Endothelial cell of umbilical vein (primary cell): ENCODE measurements around the gene KRTAP29-1. TPM values are rescaled to one million over a fixed set of nuclear protein-coding genes. Genes with fewer than 3 reads are reported as not detected.

ENCODE experiments used
- BruUV-seq: library from RNA; stranded (reverse); fragments of 400-500 nt; replicated peaks from 2 replicates; lab custom pipeline; 2021; lab: Mats Ljungman, UMichigan
- CTCF ChIA-PET: fragments of 300-600, 350-600 bp; sonication (Branson Sonifier 250); formaldehyde crosslinking; loops from one replicate; lab custom pipeline; 2021; ENCODE audit warnings: antibody characterized with exemption, inconsistent platforms; lab: Charles Lee
- POLR2A ChIA-PET: fragments of 300-600, 350-600 bp; sonication (Branson Sonifier 250); formaldehyde crosslinking; loops from one replicate; lab custom pipeline; 2021; ENCODE audit warnings: antibody characterized with exemption, inconsistent platforms; lab: Charles Lee
- DNase-seq: peaks from one replicate; pipeline ENCODE4 v3.0.0-alpha.2; 2011; ENCODE audit warnings: low read depth, low spot score
- FAIRE-seq: peaks from 2 replicates; lab custom pipeline; 2011; peaks lifted over from hg19 to GRCh38; lab: Jason Lieb, UNC
- H2AFZ ChIP-seq: 2 replicates; pipeline ENCODE4 v1.6.0; 2012; ENCODE audit warnings: low read depth, low read length, control low read depth, inconsistent platforms
- H3K27ac ChIP-seq: 2 replicates; pipeline ENCODE4 v1.5.1; 2011; ENCODE audit warnings: low read depth, mild to moderate bottlenecking, control low read depth, low read length, moderate library complexity; ENCODE audit not compliant: insufficient read depth
- H3K27me3 ChIP-seq, 2 experiments: 2 replicates each; pipeline versions ENCODE4 v1.6.0 to v1.6.1; 2011; ENCODE audit warnings: low read length in 2 of 2, mixed read lengths in 1 of 2; ENCODE audit not compliant: control insufficient read depth in 2 of 2, insufficient read depth in 2 of 2
- H3K36me3 ChIP-seq, 2 experiments: 2 replicates in 1 of 2; 3 replicates in 1 of 2; pipeline ENCODE4 v1.5.1; 2011; ENCODE audit warnings: low read length in 2 of 2, mild to moderate bottlenecking in 1 of 2, moderate library complexity in 1 of 2; ENCODE audit not compliant: control insufficient read depth in 2 of 2, insufficient read depth in 2 of 2; ENCODE audit errors: extremely low read depth in 1 of 2
- H3K4me1 ChIP-seq: 3 replicates; pipeline ENCODE4 v1.5.1; 2011; ENCODE audit warnings: mild to moderate bottlenecking, low read length; ENCODE audit not compliant: control insufficient read depth, insufficient read depth; ENCODE audit errors: extremely low read depth
- H3K4me2 ChIP-seq: 2 replicates; pipeline ENCODE4 v1.6.1; 2011; ENCODE audit warnings: low read length, control low read depth, mixed read lengths; ENCODE audit not compliant: insufficient read depth
- H3K4me3 ChIP-seq, 3 experiments: fragments of 200-600 bp in 1 of 3; sonication (generic), shearing (Covaris generic) in 1 of 3; replicated peaks in 1 of 3; 2 replicates each; pipeline ENCODE4 v1.5.1; 2011 to 2016; ENCODE audit warnings: control low read depth in 3 of 3, low read length in 3 of 3, mild to moderate bottlenecking in 2 of 3, inconsistent platforms in 1 of 3, low read depth in 1 of 3, moderate library complexity in 1 of 3; ENCODE audit not compliant: insufficient read depth in 1 of 3
- H3K79me2 ChIP-seq: 2 replicates; pipeline ENCODE4 v1.6.0; 2012; ENCODE audit warnings: low read length, inconsistent platforms; ENCODE audit not compliant: control insufficient read depth, insufficient read depth
- H3K9ac ChIP-seq: replicated peaks from 2 replicates; pipeline ENCODE3; 2011; ENCODE audit warnings: low read length, control low read depth; ENCODE audit not compliant: insufficient read depth; ENCODE audit errors: extremely low read depth
- H3K9me1 ChIP-seq: replicated peaks from 3 replicates; pipeline ENCODE4 v1.6.0; 2011; ENCODE audit warnings: mild to moderate bottlenecking, low read length; ENCODE audit not compliant: control insufficient read depth, insufficient read depth; ENCODE audit errors: extremely low read depth
- H3K9me3 ChIP-seq: replicated peaks from 2 replicates; pipeline ENCODE4 v1.5.1; 2012; ENCODE audit warnings: low read length, inconsistent platforms; ENCODE audit not compliant: control insufficient read depth, insufficient read depth
- H4K20me1 ChIP-seq: replicated peaks from 2 replicates; pipeline ENCODE3; 2011; ENCODE audit warnings: mild to moderate bottlenecking, low read length; ENCODE audit not compliant: control insufficient read depth, insufficient read depth; ENCODE audit errors: extremely low read depth
- CTCF ChIP-seq, 2 donors: IDR thresholded peaks; 1 replicate in 1 of 2; 2 replicates in 1 of 2; pipeline ENCODE4 v1.5.1; 2011; ENCODE audit warnings: low read length in 2 of 2, mild to moderate bottlenecking in 2 of 2, moderate library complexity in 2 of 2, control low read depth in 1 of 2, inconsistent platforms in 1 of 2, low read depth in 1 of 2; ENCODE audit not compliant: insufficient read depth in 1 of 2; ENCODE audit errors: extremely low read depth in 1 of 2
- EZH2 ChIP-seq: IDR thresholded peaks from 2 replicates; pipeline ENCODE4 v1.6.1; 2012; ENCODE audit warnings: borderline replicate concordance, low read depth, mild to moderate bottlenecking, moderate library complexity, low read length, inconsistent platforms; ENCODE audit not compliant: severe bottlenecking
- FOS ChIP-seq: IDR thresholded peaks from 2 replicates; pipeline ENCODE4 v1.6.1; 2011; ENCODE audit warnings: mild to moderate bottlenecking, low read length, moderate library complexity, borderline replicate concordance; ENCODE audit not compliant: insufficient read depth
- GATA2 ChIP-seq: IDR thresholded peaks from 2 replicates; pipeline ENCODE4 v1.7.0; 2011; ENCODE audit warnings: low read depth, mild to moderate bottlenecking, moderate library complexity, mixed read lengths, low read length; ENCODE audit not compliant: insufficient read length, insufficient read depth
- JUN ChIP-seq: IDR thresholded peaks from 2 replicates; pipeline ENCODE4 v1.6.1; 2011; ENCODE audit warnings: borderline replicate concordance, low read depth; ENCODE audit not compliant: insufficient read length, insufficient read depth
- MAX ChIP-seq: IDR thresholded peaks from 2 replicates; pipeline ENCODE4 v1.6.1; 2011; ENCODE audit not compliant: insufficient read depth, insufficient read length
- MYC ChIP-seq: IDR thresholded peaks from one replicate; pipeline ENCODE4 v1.6.1; 2011; ENCODE audit warnings: mild to moderate bottlenecking, low read depth, low read length
- POLR2A ChIP-seq: IDR thresholded peaks from 2 replicates; pipeline ENCODE4 v1.6.1; 2012; ENCODE audit warnings: low read depth, mild to moderate bottlenecking, control low read depth, low read length
- POLR2AphosphoS5 ChIP-seq: IDR thresholded peaks from 2 replicates; pipeline ENCODE4 v1.6.1; 2012; ENCODE audit warnings: low read depth, mild to moderate bottlenecking, control low read depth, low read length, moderate library complexity; ENCODE audit not compliant: insufficient read depth
- dilution Hi-C: fragments of 300-500 bp; cut with MboI; formaldehyde crosslinking; loops from one replicate; pipeline ENCODE4 v1.15.0; 2019; ENCODE audit warnings: low sequenced_read_pairs; ENCODE audit not compliant: extremely low pct_ligation_motif_present
- intact Hi-C: fragments of 100-400 bp; cut with micrococcal nuclease; formaldehyde crosslinking; loops from one replicate; pipeline ENCODE4 v1.10.0; 2022
- polyA plus RNA-seq, 4 experiments: library from polyadenylated mRNA; depleted of rRNA in 3 of 4; stranded (reverse) in 3 of 4; unstranded in 1 of 4; fragments of >200 nt; gene quantifications; 2 replicates each; pipeline versions ENCODE4 v1.2.1 to v1.2.3, GENCODE V29; 2011 to 2012; ENCODE audit warnings: missing spikeins in 1 of 4
- total RNA-seq: library from RNA; stranded (reverse); gene quantifications from 2 replicates; pipeline ENCODE4 v1.2.3, GENCODE V29; 2021

Gene KRTAP29-1
- total and polyA plus RNA-seq, 2 donors (not counting 3 experiments of a cell fraction or from before 2014, with no cell fraction given), result not detected

- no peaks in the 10 kb centered on the region for H3K27me3 ChIP-seq
- H2AFZ ChIP-seq, result no peak overlapping the region
- DNase-seq, result no peak
- no peak overlapping the region for H3K9ac ChIP-seq
- H4K20me1 ChIP-seq, result no peaks in the 10 kb centered on the region
- intact Hi-C loops (no loop called here), dilution Hi-C loops (no loop called here)
- TF ChIP-seq MAX (no peak), MYC (no peak), FOS (no peak), EZH2 (no peak), POLR2A (no peak), JUN (no peak), GATA2 (no peak), CTCF (IDR thresholded peaks at IDR 0.05; ENCODE audit: extremely low read depth in 1 of 2, insufficient read depth in 1 of 2, low read depth in 1 of 2, low read length in 2 of 2) (no peak), POLR2AphosphoS5 (no peak)
- ChIA-PET POLR2A (no interaction called here), CTCF (no interaction called here)
- no peaks in the 10 kb centered on the region for H3K9me1 ChIP-seq
- FAIRE-seq, result no peak
- H3K27ac ChIP-seq, result no peak overlapping the region
- H3K79me2 ChIP-seq, result no peaks in the 10 kb centered on the region
- H3K4me2 ChIP-seq, result no peak overlapping the region
- no peaks in the 10 kb centered on the region for H3K4me1 ChIP-seq
- H3K36me3 ChIP-seq, result no peaks in the 10 kb centered on the region
- BruUV-seq, result no TSS peak
- no peak overlapping the region for H3K4me3 ChIP-seq
- no peaks in the 10 kb centered on the region for H3K9me3 ChIP-seq
Observed at GRCh38 chr17:41345992-41346391, 43.3 kb upstream of the KRTAP29-1 start.
